ENCODE measurements around the gene PTPRS. TPM values are rescaled to one million over a fixed set of nuclear protein-coding genes. Genes with fewer than 3 reads are reported as not detected.

PTPRS gene
- total and polyA plus RNA-seq, 2 of the 13 experiments (the other 11 are each of a cell fraction or from before 2014, with no cell fraction given) = 32.7 to 43.9 TPM

DNA sequence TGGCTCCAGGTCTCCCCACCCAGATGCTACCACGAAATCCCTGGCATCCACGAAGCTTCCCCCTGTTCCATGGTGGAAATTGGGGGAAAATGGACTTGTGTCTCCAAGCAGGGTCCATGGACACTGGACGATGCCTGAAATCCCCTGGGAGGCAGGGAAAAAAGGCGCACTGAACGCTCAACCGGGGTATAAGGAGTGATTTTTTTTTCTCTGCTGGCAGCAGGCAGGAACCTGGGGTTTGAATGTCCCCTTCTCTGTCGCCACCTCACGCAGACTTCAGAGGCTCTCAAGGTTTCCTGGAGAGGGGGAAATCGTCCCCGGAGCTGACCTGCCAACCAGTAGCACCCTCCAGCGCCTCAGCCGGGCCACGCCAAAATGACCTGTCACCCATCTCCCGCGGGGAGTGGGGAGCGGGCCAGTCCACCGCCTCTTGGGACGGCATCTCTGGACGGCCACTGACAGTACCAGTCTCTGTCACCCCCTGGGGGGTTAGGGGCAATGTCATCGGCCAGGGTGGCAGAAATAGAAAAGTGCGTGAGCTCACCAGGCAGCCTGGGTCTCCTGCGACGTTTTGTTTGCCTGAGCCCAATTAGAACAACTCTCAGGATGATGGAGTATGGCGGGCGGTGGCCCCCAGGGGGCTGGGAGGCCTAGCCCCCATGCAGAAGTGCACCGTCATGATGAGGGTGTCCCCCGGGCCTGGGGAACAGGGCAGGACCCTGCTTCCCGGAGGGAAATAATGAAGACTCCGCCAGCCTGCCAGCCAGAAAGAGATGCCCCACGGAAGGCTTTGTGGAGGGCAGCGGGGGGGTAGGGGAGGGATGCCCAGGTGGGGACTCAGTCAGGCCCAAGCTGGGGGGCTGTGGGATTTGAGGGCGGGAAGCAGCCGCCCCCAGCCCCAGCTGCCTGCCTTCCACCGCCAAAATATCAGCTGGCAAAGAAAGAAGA, 2.6 kb downstream of the PTPRS start (continued):
- TF ChIP-seq, protein P1, sequence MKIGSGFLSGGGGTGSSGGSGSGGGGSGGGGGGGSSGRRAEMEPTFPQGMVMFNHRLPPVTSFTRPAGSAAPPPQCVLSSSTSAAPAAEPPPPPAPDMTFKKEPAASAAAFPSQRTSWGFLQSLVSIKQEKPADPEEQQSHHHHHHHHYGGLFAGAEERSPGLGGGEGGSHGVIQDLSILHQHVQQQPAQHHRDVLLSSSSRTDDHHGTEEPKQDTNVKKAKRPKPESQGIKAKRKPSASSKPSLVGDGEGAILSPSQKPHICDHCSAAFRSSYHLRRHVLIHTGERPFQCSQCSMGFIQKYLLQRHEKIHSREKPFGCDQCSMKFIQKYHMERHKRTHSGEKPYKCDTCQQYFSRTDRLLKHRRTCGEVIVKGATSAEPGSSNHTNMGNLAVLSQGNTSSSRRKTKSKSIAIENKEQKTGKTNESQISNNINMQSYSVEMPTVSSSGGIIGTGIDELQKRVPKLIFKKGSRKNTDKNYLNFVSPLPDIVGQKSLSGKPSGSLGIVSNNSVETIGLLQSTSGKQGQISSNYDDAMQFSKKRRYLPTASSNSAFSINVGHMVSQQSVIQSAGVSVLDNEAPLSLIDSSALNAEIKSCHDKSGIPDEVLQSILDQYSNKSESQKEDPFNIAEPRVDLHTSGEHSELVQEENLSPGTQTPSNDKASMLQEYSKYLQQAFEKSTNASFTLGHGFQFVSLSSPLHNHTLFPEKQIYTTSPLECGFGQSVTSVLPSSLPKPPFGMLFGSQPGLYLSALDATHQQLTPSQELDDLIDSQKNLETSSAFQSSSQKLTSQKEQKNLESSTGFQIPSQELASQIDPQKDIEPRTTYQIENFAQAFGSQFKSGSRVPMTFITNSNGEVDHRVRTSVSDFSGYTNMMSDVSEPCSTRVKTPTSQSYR (CRISPR knock-in tag; IDR thresholded peaks at IDR 0.05; ENCODE audit: borderline replicate concordance) = no peak
- TF ChIP-seq MED13 (CRISPR knock-in tag; IDR thresholded peaks at IDR 0.05) = no peak
- TF ChIP-seq GTF2F1 (IDR thresholded peaks at IDR 0.05; ENCODE audit: low read length) = no peak
- TF ChIP-seq JUND (CRISPR knock-in tag; IDR thresholded peaks at IDR 0.05) = no peak
- no peak for TF ChIP-seq LCORL (IDR thresholded peaks at IDR 0.05)
- no peak for TF ChIP-seq LCORL (CRISPR knock-in tag; IDR thresholded peaks at IDR 0.05)
- TF ChIP-seq ZNF468 (CRISPR knock-in tag; IDR thresholded peaks at IDR 0.05) = no peak
- TF ChIP-seq, protein P2, sequence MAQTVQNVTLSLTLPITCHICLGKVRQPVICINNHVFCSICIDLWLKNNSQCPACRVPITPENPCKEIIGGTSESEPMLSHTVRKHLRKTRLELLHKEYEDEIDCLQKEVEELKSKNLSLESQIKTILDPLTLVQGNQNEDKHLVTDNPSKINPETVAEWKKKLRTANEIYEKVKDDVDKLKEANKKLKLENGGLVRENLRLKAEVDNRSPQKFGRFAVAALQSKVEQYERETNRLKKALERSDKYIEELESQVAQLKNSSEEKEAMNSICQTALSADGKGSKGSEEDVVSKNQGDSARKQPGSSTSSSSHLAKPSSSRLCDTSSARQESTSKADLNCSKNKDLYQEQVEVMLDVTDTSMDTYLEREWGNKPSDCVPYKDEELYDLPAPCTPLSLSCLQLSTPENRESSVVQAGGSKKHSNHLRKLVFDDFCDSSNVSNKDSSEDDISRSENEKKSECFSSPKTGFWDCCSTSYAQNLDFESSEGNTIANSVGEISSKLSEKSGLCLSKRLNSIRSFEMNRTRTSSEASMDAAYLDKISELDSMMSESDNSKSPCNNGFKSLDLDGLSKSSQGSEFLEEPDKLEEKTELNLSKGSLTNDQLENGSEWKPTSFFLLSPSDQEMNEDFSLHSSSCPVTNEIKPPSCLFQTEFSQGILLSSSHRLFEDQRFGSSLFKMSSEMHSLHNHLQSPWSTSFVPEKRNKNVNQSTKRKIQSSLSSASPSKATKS (CRISPR knock-in tag; IDR thresholded peaks at IDR 0.05) = no peak
- no peak for TF ChIP-seq ISL2 (CRISPR knock-in tag; IDR thresholded peaks at IDR 0.05)

All from HepG2 (cell line).